ENCODE results near the gene LIMS1. TPM values are rescaled to one million over a fixed set of nuclear protein-coding genes. Genes with fewer than 3 reads are reported as not detected.
A peak's percentile ranks its signal among the peaks of the same experiment; 100 is the strongest.

The LIMS1 gene
- total and polyA plus RNA-seq, 2 experiments from 2014 or later, result 28.6 to 36.9 TPM

- no peaks in the 10 kb centered on the region for H3K36me3 ChIP-seq (ENCODE audit: insufficient read depth)
- Mint-ChIP-seq H3K27ac (no peak overlapping the region), H3K4me3 (no peak overlapping the region), H3K4me1 (peaks cover 17% of the 10 kb centered on the region), H3K9me3 (no peaks in the 10 kb centered on the region), H3K36me3 (ENCODE audit: low read depth) (no peaks in the 10 kb centered on the region), H3K27me3 (ENCODE audit: insufficient read depth, low read depth, poor library complexity) (peaks cover 2% of the 10 kb centered on the region)
- H2AFZ ChIP-seq, result no peak overlapping the region
- no peak overlapping the region for H3K27ac ChIP-seq (ENCODE audit: low read depth)
- no peaks in the 10 kb centered on the region for H3K27me3 ChIP-seq (ENCODE audit: insufficient read depth)
- ATAC-seq (peak; percentile 76), DNase-seq (ENCODE audit: low spot score) (peak; percentile 70)
- H3F3A ChIP-seq (replicated peaks; ENCODE audit: low read depth), result no peaks in the 10 kb centered on the region
- H3K4me2 ChIP-seq, result no peak overlapping the region
- no peak overlapping the region for H3K4me3 ChIP-seq
- H3K79me2 ChIP-seq (replicated peaks; ENCODE audit: insufficient read depth), result peaks cover 35% of the 10 kb centered on the region
- TF ChIP-seq NANOG (IDR thresholded peaks at IDR 0.05; ENCODE audit: borderline replicate concordance) (no peak), CTCF (conservative IDR thresholded peaks at IDR 0.05; ENCODE audit: low read depth in 2 of 2) (peak; percentile 76 to 77)
- no peaks in the 10 kb centered on the region for H3K9me2 ChIP-seq (ENCODE audit: insufficient read depth)
- peaks cover 13% of the 10 kb centered on the region for H4K20me1 ChIP-seq (replicated peaks; ENCODE audit: insufficient read depth)
- peaks cover 9% of the 10 kb centered on the region for H3K4me1 ChIP-seq (ENCODE audit: insufficient read depth)
Measured at GRCh38 chr2:108607706-108608301, 73.5 kb downstream of the LIMS1 start.

- Histone ChIP-seq H4K20me1 (replicated peaks; ENCODE audit: insufficient read depth) (peaks cover 3% of the 10 kb centered on the region), H3K4me3 (no peak overlapping the region), H3K36me3 (ENCODE audit: insufficient read depth) (no peaks in the 10 kb centered on the region), H3K27ac (ENCODE audit: low read depth) (no peak overlapping the region), H3K4me1 (ENCODE audit: insufficient read depth) (0 out of 2 replicates have a peak, but pooled peaks cover 3% of the 10 kb centered on the region), H3K27me3 (ENCODE audit: insufficient read depth) (no peaks in the 10 kb centered on the region), H2AFZ (no peak overlapping the region), H3K9me2 (ENCODE audit: insufficient read depth) (no peaks in the 10 kb centered on the region), H3K4me2 (no peak overlapping the region), H3K79me2 (replicated peaks; ENCODE audit: insufficient read depth) (peaks cover 34% of the 10 kb centered on the region), H3F3A (replicated peaks; ENCODE audit: low read depth) (no peaks in the 10 kb centered on the region)
- no peaks in the 10 kb centered on the region for H3K9me3 Mint-ChIP-seq
- no peak overlapping the region for H3K4me3 Mint-ChIP-seq
- no peaks in the 10 kb centered on the region for H3K36me3 Mint-ChIP-seq (ENCODE audit: low read depth)
- H3K27ac Mint-ChIP-seq, result no peak overlapping the region
- peaks cover 1% of the 10 kb centered on the region for H3K27me3 Mint-ChIP-seq (ENCODE audit: insufficient read depth, low read depth, poor library complexity)
- ATAC-seq, result no peak
- peaks cover 24% of the 10 kb centered on the region for H3K4me1 Mint-ChIP-seq
- DNase-seq (ENCODE audit: low spot score), result no peak
- no peak for TF ChIP-seq ZNF331 (CRISPR knock-in tag; IDR thresholded peaks at IDR 0.05; ENCODE audit: low read depth)
- no peak for TF ChIP-seq CTCF (conservative IDR thresholded peaks at IDR 0.05; ENCODE audit: low read depth in 2 of 2)
- TF ChIP-seq ZNF462 (CRISPR knock-in tag; IDR thresholded peaks at IDR 0.05), result no peak
- TF ChIP-seq POLR2AphosphoS5 (IDR thresholded peaks at IDR 0.05; ENCODE audit: low read depth), result no peak
- no peak for TF ChIP-seq REST (IDR thresholded peaks at IDR 0.05; ENCODE audit: unreplicated experiment)
Measured at GRCh38 chr2:108611021-108611420, 76.8 kb downstream of the LIMS1 start.

Measured in GM23338 (cell line).